Astrocyte of the spinal cord (primary cell): ENCODE measurements around the gene EPB41L4A.

ENCODE experiments used
- DNase-seq: peaks from one replicate; pipeline ENCODE4 v3.0.0; 2011; ENCODE audit warnings: low read depth, low spot score
- H3K4me3 ChIP-seq: 2 replicates; pipeline ENCODE4 v1.5.1; 2011; ENCODE audit warnings: low read depth, mild to moderate bottlenecking, low read length, moderate library complexity
- in situ Hi-C: cut with HindIII; loops from 2 replicates; pipeline ENCODE4 v1.10.0; 2017; ENCODE audit warnings: low sequenced_read_pairs
- TF ChIP-seq, protein P1 (sequence below): IDR thresholded peaks from 2 replicates; pipeline ENCODE4 v1.5.1; 2012; ENCODE audit warnings: low read depth, mild to moderate bottlenecking, low read length, inconsistent platforms

EPB41L4A gene

DNA sequence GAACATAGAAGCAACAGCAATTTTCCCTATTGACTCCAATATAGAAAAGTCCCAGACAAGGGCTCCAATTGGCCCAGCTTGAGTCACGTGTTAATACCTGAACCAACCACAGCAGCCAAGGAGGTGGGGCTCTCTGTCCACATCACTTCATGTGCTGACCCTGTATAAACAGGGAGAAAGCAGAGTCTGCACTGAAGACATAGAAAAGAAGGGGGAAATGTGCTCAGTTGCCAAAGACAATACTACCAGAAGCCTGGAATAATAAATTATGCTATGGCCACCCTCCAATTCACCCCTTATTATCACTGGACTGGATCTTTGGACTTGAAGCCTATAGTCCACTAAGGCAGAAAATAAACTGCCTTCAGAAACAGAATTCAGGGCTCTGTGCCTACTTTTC is 275.4 kb downstream of the EPB41L4A start:
- in situ Hi-C loops: no loop called here
- TF ChIP-seq, protein P1, sequence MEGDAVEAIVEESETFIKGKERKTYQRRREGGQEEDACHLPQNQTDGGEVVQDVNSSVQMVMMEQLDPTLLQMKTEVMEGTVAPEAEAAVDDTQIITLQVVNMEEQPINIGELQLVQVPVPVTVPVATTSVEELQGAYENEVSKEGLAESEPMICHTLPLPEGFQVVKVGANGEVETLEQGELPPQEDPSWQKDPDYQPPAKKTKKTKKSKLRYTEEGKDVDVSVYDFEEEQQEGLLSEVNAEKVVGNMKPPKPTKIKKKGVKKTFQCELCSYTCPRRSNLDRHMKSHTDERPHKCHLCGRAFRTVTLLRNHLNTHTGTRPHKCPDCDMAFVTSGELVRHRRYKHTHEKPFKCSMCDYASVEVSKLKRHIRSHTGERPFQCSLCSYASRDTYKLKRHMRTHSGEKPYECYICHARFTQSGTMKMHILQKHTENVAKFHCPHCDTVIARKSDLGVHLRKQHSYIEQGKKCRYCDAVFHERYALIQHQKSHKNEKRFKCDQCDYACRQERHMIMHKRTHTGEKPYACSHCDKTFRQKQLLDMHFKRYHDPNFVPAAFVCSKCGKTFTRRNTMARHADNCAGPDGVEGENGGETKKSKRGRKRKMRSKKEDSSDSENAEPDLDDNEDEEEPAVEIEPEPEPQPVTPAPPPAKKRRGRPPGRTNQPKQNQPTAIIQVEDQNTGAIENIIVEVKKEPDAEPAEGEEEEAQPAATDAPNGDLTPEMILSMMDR: no peak
- no peak overlapping the region for H3K4me3 ChIP-seq
- peak; percentile 48 for DNase-seq

DNA sequence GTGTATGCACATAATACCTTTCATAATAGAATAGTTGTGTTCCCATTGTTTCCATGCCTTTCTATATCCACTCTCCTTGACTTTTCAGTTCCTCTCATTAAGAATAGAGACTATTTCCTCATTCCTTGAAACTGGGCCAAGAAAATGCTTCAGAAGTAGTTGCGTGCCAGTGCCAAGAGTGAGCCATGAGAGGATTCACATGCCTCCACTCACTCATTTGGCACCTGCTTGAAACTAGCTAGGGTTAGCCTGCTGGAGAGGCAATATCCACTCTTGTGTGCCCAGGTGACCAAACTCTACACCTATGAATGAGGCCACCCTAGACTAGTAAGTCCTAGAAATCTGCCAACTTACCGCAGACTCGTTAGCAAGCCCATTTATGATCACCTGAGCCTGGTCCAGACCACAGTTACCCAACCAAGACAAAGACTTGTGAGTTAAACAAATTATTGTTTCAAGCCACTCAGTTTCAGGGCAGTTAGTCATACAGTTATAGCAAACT is 276.3 kb downstream of the EPB41L4A start:
- DNase-seq: peak; percentile 42
- TF ChIP-seq, protein P1: no peak
- in situ Hi-C loops: no loop called here
- H3K4me3 ChIP-seq: no peak overlapping the region

DNA sequence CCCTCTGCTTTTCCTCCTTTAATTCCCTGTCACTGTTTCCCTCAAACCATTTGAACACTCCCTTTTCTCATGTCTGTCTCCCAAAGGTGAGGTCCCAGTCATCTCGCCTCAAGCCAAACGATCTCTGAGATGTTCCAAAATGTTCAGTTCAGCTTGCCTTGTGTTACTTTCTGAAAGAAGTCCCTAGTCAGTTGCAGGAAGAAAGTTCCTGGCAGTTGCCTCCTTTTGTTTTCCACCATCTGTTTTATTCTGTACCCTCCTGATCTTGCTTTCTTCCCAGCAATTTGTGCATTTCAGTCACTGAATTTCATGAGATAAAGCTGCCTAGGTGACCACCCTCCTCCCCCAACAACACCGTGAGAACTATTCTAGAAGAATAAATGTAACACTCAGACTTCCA is 277.5 kb downstream of the EPB41L4A start:
- TF ChIP-seq, protein P1: no peak
- DNase-seq: no peak
- no peak overlapping the region for H3K4me3 ChIP-seq
- in situ Hi-C loops: no loop called here

DNA sequence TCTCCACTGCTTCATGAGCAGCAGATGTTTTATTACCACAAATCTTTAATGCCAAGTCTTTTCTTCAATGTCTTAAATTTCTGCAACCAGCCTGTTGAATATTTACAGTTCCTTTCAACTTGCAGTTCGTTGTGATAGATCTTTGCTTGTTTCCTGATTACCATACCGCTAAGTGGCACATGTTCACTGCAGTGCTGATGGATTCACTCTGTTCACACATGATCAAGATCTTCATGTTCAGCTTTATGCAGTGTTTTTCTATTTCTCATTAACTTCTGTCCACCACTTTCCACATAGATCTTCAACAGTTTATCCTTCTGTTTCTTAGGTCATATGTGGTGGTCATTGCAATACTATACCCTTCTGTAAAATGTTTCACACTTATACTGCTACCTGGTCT is 280.6 kb downstream of the EPB41L4A start:
- in situ Hi-C loops: no loop called here
- no peak for DNase-seq

DNA sequence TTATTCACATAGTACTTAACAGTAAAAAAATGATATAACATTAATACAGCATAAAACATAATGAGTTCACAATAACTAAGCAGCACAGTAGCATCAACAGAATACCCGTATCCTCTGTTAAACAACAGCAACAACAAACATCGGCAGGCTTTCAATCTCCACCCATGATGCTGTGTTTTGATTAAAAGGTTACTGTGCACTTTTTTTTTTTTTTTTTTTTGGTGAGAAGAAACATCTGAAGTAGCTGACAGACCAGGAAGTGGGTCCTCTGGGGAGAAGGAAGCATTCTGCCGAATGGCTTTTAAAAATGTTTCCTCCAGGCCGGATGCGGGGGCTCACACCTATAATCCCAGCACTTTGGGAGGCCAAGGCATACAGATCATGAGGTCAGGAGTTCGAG is 282.3 kb downstream of the EPB41L4A start:
- no peak for DNase-seq
- H3K4me3 ChIP-seq: no peak overlapping the region
- in situ Hi-C loops: no loop called here
- TF ChIP-seq, protein P1: no peak

More for the DNA sequence above, 280.6 kb downstream of the EPB41L4A start:
- TF ChIP-seq, protein P1: no peak
- no peak overlapping the region for H3K4me3 ChIP-seq

DNA sequence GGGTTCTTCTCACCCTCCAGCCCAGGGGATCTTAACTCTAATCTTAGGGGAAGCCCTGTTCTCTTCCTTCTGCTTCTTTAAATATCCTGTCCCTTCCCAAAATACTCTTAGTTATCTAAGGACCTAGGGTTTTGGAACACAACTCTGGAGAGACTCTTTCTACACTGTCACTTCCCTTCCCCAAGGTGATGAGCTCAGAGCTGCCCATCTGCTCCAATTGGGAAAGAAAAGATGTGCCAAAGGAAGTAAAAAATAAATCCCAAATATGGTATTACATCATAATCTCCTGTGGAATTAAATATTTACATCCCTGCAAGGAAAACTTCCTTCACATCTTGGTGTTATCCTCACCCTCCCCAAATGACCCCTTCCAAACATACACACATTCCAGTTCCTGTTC is 291.2 kb downstream of the EPB41L4A start:
- TF ChIP-seq, protein P1: no peak
- no peak for DNase-seq
- in situ Hi-C loops: no loop called here

DNA sequence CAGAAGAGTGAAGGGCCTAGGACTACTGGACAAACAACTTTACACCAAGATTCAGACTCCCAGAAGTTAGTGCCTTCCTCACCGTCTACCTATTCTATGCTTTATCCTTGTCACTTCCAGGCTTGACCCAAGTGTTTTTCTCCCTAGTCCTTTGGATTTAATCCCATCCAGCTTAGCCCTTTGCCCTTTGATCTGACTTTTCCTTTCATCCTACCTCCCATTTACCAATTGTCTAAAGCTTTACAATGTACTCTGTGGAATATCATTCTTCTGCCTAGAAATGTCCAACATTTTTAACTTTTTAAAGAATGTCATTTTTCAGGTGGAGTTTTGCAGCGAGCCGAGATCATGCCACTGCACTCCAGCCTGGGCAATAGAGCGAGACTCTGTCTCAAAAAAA is 292.1 kb downstream of the EPB41L4A start:
- H3K4me3 ChIP-seq: no peak overlapping the region
- TF ChIP-seq, protein P1: no peak
- no peak for DNase-seq
- in situ Hi-C loops: no loop called here

More for the DNA sequence above, 291.2 kb downstream of the EPB41L4A start:
- H3K4me3 ChIP-seq: no peak overlapping the region
